IPS-18a (cell line): ENCODE data around the gene TMEM164.

Source experiments
- H3K27ac ChIP-seq: one replicate; pipeline ENCODE4 v1.5.1; 2013; ENCODE audit warnings: low read length
- H3K27me3 ChIP-seq: one replicate; pipeline ENCODE4 v1.6.1; 2013; ENCODE audit warnings: mild to moderate bottlenecking, low read length; ENCODE audit not compliant: control insufficient read depth, insufficient read depth
- H3K36me3 ChIP-seq: one replicate; pipeline ENCODE4 v1.6.1; 2013; ENCODE audit warnings: low read depth, low read length; ENCODE audit not compliant: control insufficient read depth
- H3K4me1 ChIP-seq: one replicate; pipeline ENCODE4 v1.6.1; 2013; ENCODE audit warnings: low read depth, low read length; ENCODE audit not compliant: control insufficient read depth
- H3K4me3 ChIP-seq: one replicate; pipeline ENCODE4 v1.5.1; 2013; ENCODE audit warnings: low read length
- H3K9ac ChIP-seq: one replicate; pipeline ENCODE4 v1.6.1; 2013; ENCODE audit warnings: mild to moderate bottlenecking, low read length, moderate library complexity
- H3K9me3 ChIP-seq: one replicate; pipeline ENCODE4 v1.6.1; 2013; ENCODE audit warnings: low read depth, low read length; ENCODE audit not compliant: control insufficient read depth

Gene TMEM164

DNA sequence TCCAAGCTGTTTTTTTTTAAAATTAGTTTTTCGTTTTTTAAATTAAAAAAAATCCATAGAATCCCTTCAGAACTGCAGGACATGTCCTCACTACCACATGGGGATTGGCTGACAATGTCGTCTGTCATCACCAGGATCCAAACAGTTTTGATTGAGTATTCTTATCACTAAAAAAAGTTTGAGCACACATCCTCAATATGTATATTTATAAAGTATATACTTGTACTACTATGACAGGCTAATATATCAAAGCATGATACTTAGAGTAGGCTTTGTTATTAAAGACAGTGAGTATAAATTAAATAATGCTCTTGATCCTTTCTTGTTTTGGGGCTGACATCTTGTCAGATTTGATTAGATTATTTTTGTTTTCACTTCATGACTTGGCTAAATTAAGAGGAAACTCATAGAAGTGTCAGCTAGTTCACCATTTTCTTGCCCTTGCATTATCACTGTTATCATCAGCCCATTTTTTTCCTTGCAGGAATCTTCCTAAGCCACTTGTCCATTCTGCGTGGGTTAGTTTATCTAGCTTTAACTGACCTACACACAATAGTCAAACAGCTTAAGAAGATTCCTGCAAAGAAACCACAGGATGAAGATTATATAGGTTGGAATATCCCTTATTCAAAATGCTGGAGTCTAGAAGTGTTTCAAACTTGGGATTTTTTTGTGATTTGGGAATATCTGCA is 222.2 kb downstream of the TMEM164 start:
- Histone ChIP-seq H3K27me3 (no peaks in the 10 kb centered on the region), H3K4me1 (peaks cover 9% of the 10 kb centered on the region), H3K9ac (no peak overlapping the region), H3K4me3 (no peak overlapping the region), H3K27ac (no peak overlapping the region), H3K9me3 (no peaks in the 10 kb centered on the region), H3K36me3 (no peaks in the 10 kb centered on the region)

DNA sequence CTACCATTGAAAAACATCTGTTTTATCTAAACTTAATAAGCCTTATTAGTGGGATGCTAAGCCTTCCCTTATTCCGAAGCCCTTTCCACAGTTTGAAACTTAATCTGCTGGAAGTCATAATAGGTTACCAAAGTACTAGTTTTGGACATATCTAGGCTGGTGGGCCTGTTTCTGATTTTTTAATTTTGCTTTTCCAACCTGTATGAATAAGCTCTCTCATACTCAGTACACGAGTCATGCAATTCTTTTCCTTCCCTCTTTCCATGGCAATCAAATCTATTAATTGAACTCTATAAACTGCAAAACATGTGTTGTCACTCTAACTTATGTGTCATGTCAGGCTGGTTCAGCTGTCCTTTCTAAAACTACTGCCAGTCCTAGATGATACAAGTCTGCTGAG is 224.0 kb downstream of the TMEM164 start:
- Histone ChIP-seq H3K36me3 (no peaks in the 10 kb centered on the region), H3K9ac (no peak overlapping the region), H3K4me1 (peaks cover 9% of the 10 kb centered on the region), H3K4me3 (no peak overlapping the region), H3K9me3 (no peaks in the 10 kb centered on the region), H3K27me3 (no peaks in the 10 kb centered on the region), H3K27ac (no peak overlapping the region)
